Psoas muscle (tissue), 8 donors: ENCODE results near the gene CEP63. TPM values are rescaled to one million over a fixed set of nuclear protein-coding genes. Genes with fewer than 3 reads are reported as not detected.

Source experiments
- ATAC-seq, 4 donors: fragments of 200-7000 bp; cut with Tn5 transposase; one replicate each; pipeline ENCODE4 v1.9.1; 2020; ENCODE audit warnings: moderate library complexity in 3 of 4, mild to moderate bottlenecking in 2 of 4
- DNase-seq, 2 donors: peaks; one replicate each; pipeline ENCODE4 v3.0.0-alpha.2; 2020
- H3K27ac ChIP-seq: fragments of 200-600 bp; one replicate; pipeline ENCODE4 v1.8.0; 2022
- H3K27me3 ChIP-seq, 3 donors: fragments of 200-600 bp in 1 of 3; one replicate each; pipeline versions ENCODE4 v1.6.1 to v1.8.0; 2013 to 2022; ENCODE audit warnings: low read length in 2 of 3, mild to moderate bottlenecking in 2 of 3, moderate library complexity in 1 of 3; ENCODE audit not compliant: insufficient read depth in 3 of 3
- H3K36me3 ChIP-seq, 2 donors: fragments of 200-600 bp in 1 of 2; one replicate each; pipeline versions ENCODE4 v1.6.1 to v1.8.0; 2013 to 2022; ENCODE audit warnings: low read depth in 1 of 2, mild to moderate bottlenecking in 1 of 2, moderate library complexity in 1 of 2; ENCODE audit not compliant: insufficient read depth in 1 of 2
- H3K4me1 ChIP-seq: fragments of 200-600 bp; one replicate; pipeline ENCODE4 v1.8.0; 2022
- H3K4me3 ChIP-seq: fragments of 200-600 bp; one replicate; pipeline ENCODE4 v1.8.0; 2022; ENCODE audit warnings: mild to moderate bottlenecking
- H3K9me3 ChIP-seq: fragments of 200-600 bp; one replicate; pipeline ENCODE4 v1.8.0; 2022
- CTCF ChIP-seq: fragments of 200-600 bp; IDR thresholded peaks from one replicate; pipeline ENCODE4 v1.8.0; 2022; ENCODE audit warnings: antibody characterized with exemption
- WGBS, 3 donors: extraction: QIAGEN DNeasy Blood & Tissue Kit; methylation state at CpG; one replicate each; pipeline versions ENCODE4 v1.1.6 to v1.1.7; 2013; 5-methylcytosine and 5-hydroxymethylcytosine counted together
- intact Hi-C, 2 donors: fragments of 100-400 bp; cut with DNase I; formaldehyde crosslinking; loops; one replicate each; pipeline versions ENCODE4 v1.11.0 to v1.14.2; 2022
- polyA plus RNA-seq, 3 donors: library from polyadenylated mRNA; stranded (reverse); fragments of 200-250 nt; gene quantifications; one replicate each; pipeline ENCODE4 v1.2.3, GENCODE V29; 2013
- total RNA-seq, 4 donors: library from RNA; stranded (reverse); fragmentation: NEBNext Ultra II Directional in 2 of 4; extraction: Animal tissue kit (Norgen Biotek cat#: 25700) in 2 of 4; gene quantifications; one replicate each; pipeline versions ENCODE4 v1.2.1 to v1.2.4, GENCODE V29; 2021 to 2023
- donor health status: healthy with polysubstance abuse.
- donor health status: DM: no; HTN: no; CAD: no; lungs with moderate emphysema.
- donor health status: Bipolar disorder and iron deficiency.
- donor health status: healthy.
- donor health status: DM: yes; HTN: yes; CAD: no.
- donor health status: DM: no; HTN: no; CAD: no.
- donor health status: DM: no; HTN: no; CAD: no.
- donor health status: DM: yes; HTN: yes; CAD: no.

CEP63 gene
- total and polyA plus RNA-seq, 7 donors: 26.5 to 51.3 (median 30.3) TPM

- TF ChIP-seq CTCF: no peak
- no peak overlapping the region for H3K4me3 ChIP-seq
- H3K9me3 ChIP-seq: no peaks in the 10 kb centered on the region
- H3K36me3 ChIP-seq: peaks cover 0 to 40% of the 10 kb centered on the region in 2 donors
- intact Hi-C loops: no loop called here
- ATAC-seq (no peak), DNase-seq (no peak)
- H3K27me3 ChIP-seq: no peaks in the 10 kb centered on the region
- 87 to 94% (median 92%) methylated on average over 13 of the region's 13 CpGs for WGBS, 3 donors
- no peak overlapping the region for H3K27ac ChIP-seq
- H3K4me1 ChIP-seq: peaks cover 9% of the 10 kb centered on the region
Measured at GRCh38 chr3:134618478-134619300, 132.8 kb downstream of the CEP63 start.

- no peak for TF ChIP-seq CTCF
- Histone ChIP-seq H3K9me3 (no peaks in the 10 kb centered on the region), H3K4me3 (no peak overlapping the region), H3K4me1 (peaks cover 9% of the 10 kb centered on the region), H3K27ac (no peak overlapping the region), H3K36me3 (peaks cover 0 to 40% of the 10 kb centered on the region in 2 donors), H3K27me3 (no peaks in the 10 kb centered on the region)
- intact Hi-C loops: no loop called here
- WGBS, 3 donors: 85 to 91% (median 89%) methylated on average over 2 of the region's 2 CpGs
- ATAC-seq: no peak
- no peak for DNase-seq
Measured at GRCh38 chr3:134619301-134619615, 133.4 kb downstream of the CEP63 start.

GRCh38 chr3:134619884-134620445 lies 134.1 kb downstream of the CEP63 start:
- WGBS, 3 donors: 89 to 90% (median 90%) methylated on average over 8 of the region's 8 CpGs
- ATAC-seq: no peak
- Histone ChIP-seq H3K27me3 (no peaks in the 10 kb centered on the region), H3K4me1 (peaks cover 9% of the 10 kb centered on the region), H3K4me3 (no peak overlapping the region), H3K36me3 (peaks cover 0 to 40% of the 10 kb centered on the region in 2 donors), H3K27ac (no peak overlapping the region), H3K9me3 (no peaks in the 10 kb centered on the region)
- DNase-seq: no peak
- TF ChIP-seq CTCF: no peak
- intact Hi-C loops: no loop called here

- Histone ChIP-seq H3K27ac (no peak overlapping the region), H3K27me3 (no peaks in the 10 kb centered on the region), H3K4me1 (peaks cover 9% of the 10 kb centered on the region), H3K36me3 (peaks cover 0 to 38% of the 10 kb centered on the region in 2 donors), H3K4me3 (no peak overlapping the region), H3K9me3 (no peaks in the 10 kb centered on the region)
- intact Hi-C loops: no loop called here
- 83 to 93% (median 93%) methylated on average over 5 of the region's 5 CpGs for WGBS, 3 donors
- DNase-seq (no peak), ATAC-seq (no peak)
- TF ChIP-seq CTCF: no peak
Measured at GRCh38 chr3:134620476-134621115, 134.7 kb downstream of the CEP63 start.
